MM.1S (cell line): ENCODE results near the gene GOLGA3.

Experiments used
- DNase-seq: peaks from one replicate; pipeline ENCODE4 v3.0.0-alpha.2; 2015
- H2AFZ ChIP-seq: fragments of 300-600 bp; sonication (generic); 2 replicates; pipeline ENCODE4 v1.6.0; 2016; ENCODE audit warnings: antibody characterized with exemption, low read length
- H3F3A ChIP-seq: fragments of 300-600 bp; sonication (generic); 2 replicates; pipeline ENCODE4 v1.6.1; 2016; ENCODE audit warnings: mild to moderate bottlenecking, antibody characterized with exemption, low read length, moderate library complexity, mixed read lengths; ENCODE audit not compliant: insufficient read depth
- H3K27ac ChIP-seq: fragments of 300-600 bp; sonication (generic); 2 replicates; pipeline ENCODE4 v1.5.1; 2016; ENCODE audit warnings: mild to moderate bottlenecking, low read length
- H3K27me3 ChIP-seq: fragments of 300-600 bp; sonication (generic); replicated peaks from 2 replicates; pipeline ENCODE4 v1.6.0; 2016; ENCODE audit warnings: low read length; ENCODE audit not compliant: insufficient read depth
- H3K36me3 ChIP-seq: fragments of 300-600 bp; sonication (generic); replicated peaks from 2 replicates; pipeline ENCODE4 v1.6.1; 2016; ENCODE audit warnings: mild to moderate bottlenecking, low read length, mixed read lengths; ENCODE audit not compliant: insufficient read depth
- H3K4me1 ChIP-seq: fragments of 300-600 bp; sonication (generic); 2 replicates; pipeline ENCODE4 v1.6.1; 2016; ENCODE audit warnings: low read length, mixed read lengths
- H3K4me2 ChIP-seq: fragments of 300-600 bp; sonication (generic); 2 replicates; pipeline ENCODE4 v1.6.0; 2016; ENCODE audit warnings: low read depth, low read length
- H3K4me3 ChIP-seq: fragments of 300-600 bp; sonication (generic); 2 replicates; pipeline ENCODE4 v1.5.1; 2016; ENCODE audit warnings: low read length, mixed read lengths
- H3K79me2 ChIP-seq: fragments of 300-600 bp; sonication (generic); 2 replicates; pipeline ENCODE4 v1.6.1; 2016; ENCODE audit warnings: mixed run types, low read length, mixed read lengths
- H3K9ac ChIP-seq: fragments of 300-600 bp; sonication (generic); 2 replicates; pipeline ENCODE4 v1.6.1; 2016; ENCODE audit warnings: low read length, mixed read lengths
- H3K9me2 ChIP-seq: fragments of 300-600 bp; sonication (generic); replicated peaks from 2 replicates; pipeline ENCODE4 v1.6.1; 2016; ENCODE audit warnings: mild to moderate bottlenecking, low read length, mixed read lengths; ENCODE audit not compliant: insufficient read depth
- H3K9me3 ChIP-seq: fragments of 300-600 bp; sonication (generic); replicated peaks from 2 replicates; pipeline ENCODE4 v1.6.1; 2016; ENCODE audit warnings: mild to moderate bottlenecking, low read length, mixed read lengths; ENCODE audit not compliant: insufficient read depth
- H4K20me1 ChIP-seq: fragments of 300-600 bp; sonication (generic); 2 replicates; pipeline ENCODE4 v1.6.1; 2016; ENCODE audit warnings: mild to moderate bottlenecking, low read length, moderate library complexity, mixed read lengths; ENCODE audit not compliant: insufficient read depth
- EZH2 ChIP-seq: fragments of 300-600 bp; sonication (generic); optimal IDR thresholded peaks from 2 replicates; pipeline ENCODE3; 2017; ENCODE audit warnings: low read depth, mild to moderate bottlenecking, antibody characterized with exemption, low read length, mixed read lengths
- EZH2phosphoT487 ChIP-seq: fragments of 300-600 bp; sonication (generic); IDR thresholded peaks from 2 replicates; pipeline ENCODE4 v1.6.1; 2018; ENCODE audit warnings: antibody characterized with exemption, low read length
- TF ChIP-seq, protein P1 (sequence below): fragments of 300-600 bp; sonication (generic); IDR thresholded peaks from 2 replicates; pipeline ENCODE4 v1.5.1; 2016; ENCODE audit warnings: antibody characterized with exemption, low read length, mixed read lengths

GOLGA3 gene

DNA sequence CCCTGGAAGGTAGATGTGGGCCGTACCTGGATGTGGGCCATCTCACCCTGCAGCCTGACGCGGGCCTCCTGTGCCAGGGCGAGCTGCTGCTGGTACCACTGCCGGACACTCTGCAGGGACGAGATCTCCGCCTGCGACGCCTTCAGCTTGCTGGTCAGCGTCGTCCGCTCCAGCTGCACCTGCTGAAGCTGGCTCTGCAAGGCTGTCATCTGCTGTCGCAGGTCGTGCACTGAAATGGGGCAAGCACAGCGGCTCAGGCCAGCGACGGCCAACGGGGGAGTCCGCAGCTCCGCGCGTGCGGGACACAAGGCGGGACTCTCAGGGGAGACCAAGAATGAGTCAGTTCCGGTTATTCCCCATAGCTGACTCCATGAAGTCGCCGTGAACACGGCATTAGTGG is 26.9 kb downstream of the GOLGA3 start:
- no peaks in the 10 kb centered on the region for H3K79me2 ChIP-seq
- H3F3A ChIP-seq, result no peaks in the 10 kb centered on the region
- H3K9ac ChIP-seq, result no peak overlapping the region
- no peak overlapping the region for H3K27ac ChIP-seq
- H3K36me3 ChIP-seq, result no peaks in the 10 kb centered on the region
- no peak overlapping the region for H2AFZ ChIP-seq
- no peaks in the 10 kb centered on the region for H3K27me3 ChIP-seq
- H3K9me3 ChIP-seq, result no peaks in the 10 kb centered on the region
- H3K4me3 ChIP-seq, result no peak overlapping the region
- DNase-seq, result no peak
- no peaks in the 10 kb centered on the region for H3K9me2 ChIP-seq
- H3K4me2 ChIP-seq, result no peak overlapping the region
- TF ChIP-seq, protein P1, sequence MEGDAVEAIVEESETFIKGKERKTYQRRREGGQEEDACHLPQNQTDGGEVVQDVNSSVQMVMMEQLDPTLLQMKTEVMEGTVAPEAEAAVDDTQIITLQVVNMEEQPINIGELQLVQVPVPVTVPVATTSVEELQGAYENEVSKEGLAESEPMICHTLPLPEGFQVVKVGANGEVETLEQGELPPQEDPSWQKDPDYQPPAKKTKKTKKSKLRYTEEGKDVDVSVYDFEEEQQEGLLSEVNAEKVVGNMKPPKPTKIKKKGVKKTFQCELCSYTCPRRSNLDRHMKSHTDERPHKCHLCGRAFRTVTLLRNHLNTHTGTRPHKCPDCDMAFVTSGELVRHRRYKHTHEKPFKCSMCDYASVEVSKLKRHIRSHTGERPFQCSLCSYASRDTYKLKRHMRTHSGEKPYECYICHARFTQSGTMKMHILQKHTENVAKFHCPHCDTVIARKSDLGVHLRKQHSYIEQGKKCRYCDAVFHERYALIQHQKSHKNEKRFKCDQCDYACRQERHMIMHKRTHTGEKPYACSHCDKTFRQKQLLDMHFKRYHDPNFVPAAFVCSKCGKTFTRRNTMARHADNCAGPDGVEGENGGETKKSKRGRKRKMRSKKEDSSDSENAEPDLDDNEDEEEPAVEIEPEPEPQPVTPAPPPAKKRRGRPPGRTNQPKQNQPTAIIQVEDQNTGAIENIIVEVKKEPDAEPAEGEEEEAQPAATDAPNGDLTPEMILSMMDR, result no peak
- TF ChIP-seq EZH2phosphoT487 (no peak), EZH2 (no peak)
- no peaks in the 10 kb centered on the region for H3K4me1 ChIP-seq
- no peaks in the 10 kb centered on the region for H4K20me1 ChIP-seq

DNA sequence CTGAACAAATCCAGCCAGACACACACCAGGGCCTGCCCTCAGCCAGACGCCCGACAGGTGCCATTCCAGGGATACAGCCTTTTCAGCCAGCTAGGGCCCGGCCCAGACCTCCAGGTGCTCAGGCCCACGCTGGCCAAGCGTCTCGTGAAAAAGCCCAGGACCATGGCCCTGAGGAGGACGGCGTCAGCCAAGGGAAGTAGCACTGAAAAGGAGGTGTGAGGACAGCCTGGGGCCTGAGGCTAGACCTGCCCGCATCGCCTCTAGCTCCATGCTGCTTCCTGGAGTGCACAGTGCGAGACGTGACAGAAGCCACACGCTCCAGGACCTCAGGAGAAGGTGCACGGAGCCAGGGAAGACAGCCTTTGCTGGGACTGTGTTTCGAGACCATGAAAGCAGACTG is 29.8 kb downstream of the GOLGA3 start:
- Histone ChIP-seq H3K9ac (no peak overlapping the region), H3K27me3 (no peaks in the 10 kb centered on the region), H3K4me2 (no peak overlapping the region), H3K9me3 (no peaks in the 10 kb centered on the region), H4K20me1 (no peaks in the 10 kb centered on the region), H3K4me1 (no peaks in the 10 kb centered on the region), H3K79me2 (no peaks in the 10 kb centered on the region), H3K4me3 (no peak overlapping the region), H3F3A (no peaks in the 10 kb centered on the region), H3K27ac (no peak overlapping the region), H3K36me3 (no peaks in the 10 kb centered on the region), H3K9me2 (no peaks in the 10 kb centered on the region), H2AFZ (no peak overlapping the region)
- DNase-seq, result no peak
- TF ChIP-seq EZH2phosphoT487 (no peak), EZH2 (no peak)
- TF ChIP-seq, protein P1, result no peak

DNA sequence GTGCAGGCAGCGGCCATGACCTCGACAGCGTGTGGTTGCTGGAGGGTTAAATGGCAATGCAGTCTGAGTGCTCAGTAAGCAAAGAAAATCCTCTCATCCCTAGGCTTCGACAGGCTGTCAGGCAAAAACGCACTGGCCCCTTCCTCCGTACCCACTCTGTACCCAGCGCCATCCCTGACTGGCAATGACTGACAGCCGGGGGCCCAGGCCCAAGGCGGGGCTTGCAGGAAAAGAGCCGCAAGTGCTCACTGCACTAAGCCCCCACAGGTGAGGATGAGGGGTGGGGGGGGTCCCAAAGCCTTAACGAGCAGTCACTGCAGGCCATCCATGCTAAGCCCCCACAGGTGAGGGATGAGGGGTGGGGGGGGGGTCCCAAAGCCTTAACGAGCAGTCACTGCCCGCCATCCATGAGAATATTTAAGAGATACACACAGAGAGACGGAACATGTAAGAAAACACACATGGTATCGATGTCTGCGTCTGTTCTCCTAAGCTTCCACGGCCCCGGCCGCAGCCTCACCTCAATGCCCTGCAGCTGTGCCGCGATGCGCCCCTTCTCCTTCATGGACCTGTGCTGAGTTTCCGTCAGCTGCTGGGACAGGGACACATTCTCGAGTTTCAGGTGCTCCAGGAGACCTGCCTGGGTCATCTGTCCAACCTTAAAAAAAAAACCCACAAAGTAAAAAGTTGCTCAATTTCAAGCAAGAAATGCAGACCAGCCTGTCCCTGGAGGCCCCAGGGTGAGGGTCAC is 30.7 kb downstream of the GOLGA3 start:
- DNase-seq, result no peak
- no peak overlapping the region for H2AFZ ChIP-seq
- no peaks in the 10 kb centered on the region for H3K27me3 ChIP-seq
- H3K9ac ChIP-seq, result no peak overlapping the region
- H4K20me1 ChIP-seq, result no peaks in the 10 kb centered on the region
- H3K4me3 ChIP-seq, result no peak overlapping the region
- no peaks in the 10 kb centered on the region for H3F3A ChIP-seq
- no peak overlapping the region for H3K4me2 ChIP-seq
- H3K79me2 ChIP-seq, result no peaks in the 10 kb centered on the region
- no peaks in the 10 kb centered on the region for H3K4me1 ChIP-seq
- TF ChIP-seq EZH2 (no peak), EZH2phosphoT487 (no peak)
- TF ChIP-seq, protein P1, result no peak
- no peaks in the 10 kb centered on the region for H3K36me3 ChIP-seq
- H3K9me2 ChIP-seq, result no peaks in the 10 kb centered on the region
- no peaks in the 10 kb centered on the region for H3K9me3 ChIP-seq
- H3K27ac ChIP-seq, result no peak overlapping the region
